HepG2 (cell line): ENCODE measurements around the gene ERMARD. TPM values are rescaled to one million over a fixed set of nuclear protein-coding genes. Genes with fewer than 3 reads are reported as not detected.

Source experiments
- ATF7-NPFF ChIP-seq: sonication (generic); formaldehyde crosslinking; IDR thresholded peaks from 2 replicates; pipeline ENCODE4 v1.8.1; 2023; ENCODE audit warnings: mild to moderate bottlenecking, low read depth, missing genetic modification reagents, moderate library complexity
- FOXO4 ChIP-seq: sonication (generic); formaldehyde crosslinking; conservative IDR thresholded peaks from 2 replicates; pipeline ENCODE4 v1.8.1; 2023; ENCODE audit warnings: missing genetic modification reagents
- KDM2A ChIP-seq: sonication (generic); formaldehyde crosslinking; IDR thresholded peaks from 2 replicates; pipeline ENCODE4 v1.4.0; 2020; ENCODE audit warnings: low read depth, missing genetic modification reagents, borderline replicate concordance
- MLXIP ChIP-seq: sonication (generic); formaldehyde crosslinking; IDR thresholded peaks from 2 replicates; pipeline ENCODE4 v1.9.0; 2021; ENCODE audit warnings: missing genetic modification reagents, borderline replicate concordance
- MTA1 ChIP-seq: sonication (generic); formaldehyde crosslinking; IDR thresholded peaks from 2 replicates; pipeline ENCODE4 v1.4.0; 2020; ENCODE audit warnings: missing genetic modification reagents, mild to moderate bottlenecking, borderline replicate concordance
- REST ChIP-seq, 2 experiments: IDR thresholded peaks; 2 replicates each; pipeline ENCODE4 v1.6.1; 2011 to 2012; ENCODE audit warnings: low read length in 2 of 2, borderline replicate concordance in 1 of 2, low read depth in 1 of 2, mild to moderate bottlenecking in 1 of 2, moderate library complexity in 1 of 2
- ZBTB2 ChIP-seq: sonication (generic); formaldehyde crosslinking; IDR thresholded peaks from 2 replicates; pipeline ENCODE4 v1.8.0; 2022; ENCODE audit warnings: low read depth, missing genetic modification reagents
- ZNF142 ChIP-seq: sonication (generic); formaldehyde crosslinking; IDR thresholded peaks from 2 replicates; pipeline ENCODE4 v1.4.0; 2020; ENCODE audit warnings: missing genetic modification reagents
- ZNF260 ChIP-seq: sonication (generic); formaldehyde crosslinking; IDR thresholded peaks from 2 replicates; pipeline ENCODE4 v1.4.0; 2020; ENCODE audit warnings: missing genetic modification reagents, low read depth, mild to moderate bottlenecking, borderline replicate concordance
- ZSCAN29 ChIP-seq: sonication (generic); formaldehyde crosslinking; conservative IDR thresholded peaks from 2 replicates; pipeline ENCODE4 v1.4.0; 2020; ENCODE audit warnings: mild to moderate bottlenecking, missing genetic modification reagents
- polyA plus RNA-seq, 8 experiments: library from polyadenylated mRNA; depleted of rRNA in 3 of 8; stranded (reverse) in 7 of 8; unstranded in 1 of 8; fragments of >200 nt; fragmentation: Illumina TruSeq in 4 of 8; extraction: Trizol in 4 of 8; gene quantifications; 2 replicates each; pipeline versions ENCODE4 v1.2.1 to v1.2.3, GENCODE V29; 2011 to 2016; ENCODE audit warnings: low read depth in 4 of 8, missing spikeins in 1 of 8, mixed read lengths in 1 of 8; ENCODE audit not compliant: insufficient read depth in 1 of 8
- total RNA-seq, 5 experiments: library from RNA; depleted of rRNA; stranded (reverse); fragments of >200 nt; fragmentation: Illumina TruSeq; extraction: Trizol; gene quantifications; 2 replicates each; pipeline ENCODE4 v1.2.3, GENCODE V29; 2016; ENCODE audit warnings: low read depth in 1 of 5

Gene ERMARD
- total and polyA plus RNA-seq, 2 of the 13 experiments (the other 11 are each of a cell fraction or from before 2014, with no cell fraction given), result 8.8 to 10.7 TPM

GRCh38 chr6:169722362-169723199, 28.8 kb upstream of the ERMARD start (continued):
- TF ChIP-seq MTA1 (CRISPR knock-in tag) (peak; percentile 41; the same call in 1 of the 2 replicates), FOXO4 (CRISPR knock-in tag) (no peak), REST (IDR thresholded peaks at IDR 0.05; ENCODE audit: borderline replicate concordance in 1 of 2, low read depth in 1 of 2, low read length in 2 of 2) (no peak), KDM2A (peak; percentile 54; the same call in 1 of the 2 replicates), MLXIP (CRISPR knock-in tag) (no peak), ZNF142 (no peak), ZSCAN29 (CRISPR knock-in tag) (no peak), ZBTB2 (CRISPR knock-in tag) (no peak), ZNF260 (CRISPR knock-in tag) (no peak), ATF7-NPFF (CRISPR knock-in tag) (no peak)
